Superior temporal gyrus (tissue), 1 donor: ENCODE data around the gene POTEG.
"Not testable (repeated sequence)": the region's sequence is repeated elsewhere in the genome, so short reads cannot be mapped to it uniquely, and the experiment has no call there.

ENCODE experiments used
- DNase-seq: peaks from one replicate; pipeline ENCODE4 v3.0.0-alpha.2; 2016; ENCODE audit errors: extremely low spot score

The POTEG gene

DNA sequence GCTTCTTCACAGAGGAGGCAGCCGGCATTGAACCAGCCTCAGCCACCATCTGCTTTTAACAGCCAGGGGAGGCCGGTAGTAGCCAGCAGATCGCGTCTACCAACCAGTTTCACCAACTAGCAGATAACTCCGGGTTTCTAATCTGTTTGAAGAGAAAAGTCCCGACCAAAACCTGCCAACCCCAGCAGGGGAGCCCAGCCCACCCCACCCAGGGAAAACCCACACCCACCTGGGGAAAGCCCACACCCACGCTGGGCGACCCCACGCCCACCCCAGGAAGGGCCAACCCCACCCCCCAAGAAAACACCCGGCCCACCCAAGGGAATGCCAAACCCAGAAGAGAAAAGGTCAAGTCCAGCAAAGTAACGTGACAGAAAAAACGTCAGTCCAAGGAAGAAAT is at the start of gene POTEG:
Gene POTEG (minus strand): TSS at position 101 of the 400 bp plus-strand sequence. CDS start 52 bp downstream, at position 49.
- not testable (repeated sequence) for DNase-seq

DNA sequence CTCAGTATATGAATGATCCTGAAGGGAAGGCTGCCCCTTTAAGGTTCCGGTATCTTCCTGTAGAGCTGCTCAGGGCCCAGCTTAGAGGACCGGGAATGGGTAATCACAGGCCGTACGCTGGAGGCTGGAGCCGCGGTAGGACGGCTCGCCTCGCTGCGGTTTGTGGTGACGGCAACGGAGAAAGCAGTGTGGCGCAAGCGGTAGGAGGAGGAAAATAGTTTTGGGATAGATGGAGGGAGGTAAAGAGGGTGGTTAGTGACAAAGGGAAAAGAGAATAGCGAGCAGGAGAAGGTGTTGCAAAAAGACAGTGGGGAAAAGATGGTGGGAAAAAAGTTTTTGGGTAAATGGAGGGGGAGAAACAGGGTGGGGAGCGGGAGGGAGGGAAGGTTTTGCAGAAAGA is 48.0 kb upstream of the POTEG start:
- not testable (repeated sequence) for DNase-seq

DNA sequence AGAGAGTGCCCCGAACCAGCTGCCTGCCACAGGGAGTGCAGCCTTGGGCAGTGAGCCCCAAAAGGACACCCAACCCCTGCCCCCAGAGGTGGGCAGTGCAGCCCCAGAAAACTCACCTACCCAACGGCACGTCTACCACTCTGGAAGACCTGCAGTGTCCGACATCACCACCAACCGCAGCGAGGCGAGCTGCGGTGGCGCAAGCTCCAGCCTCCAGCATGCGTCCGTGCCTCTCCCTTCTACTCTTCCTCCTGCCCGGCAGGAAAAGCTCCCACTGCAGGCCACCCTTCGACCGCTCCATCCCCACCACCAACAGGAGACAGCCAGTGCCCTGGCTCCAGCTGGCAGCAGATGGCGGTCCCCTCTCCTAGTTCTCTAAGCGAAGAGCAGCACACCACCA is 47.3 kb upstream of the POTEG start:
- DNase-seq, result not testable (repeated sequence)

DNA sequence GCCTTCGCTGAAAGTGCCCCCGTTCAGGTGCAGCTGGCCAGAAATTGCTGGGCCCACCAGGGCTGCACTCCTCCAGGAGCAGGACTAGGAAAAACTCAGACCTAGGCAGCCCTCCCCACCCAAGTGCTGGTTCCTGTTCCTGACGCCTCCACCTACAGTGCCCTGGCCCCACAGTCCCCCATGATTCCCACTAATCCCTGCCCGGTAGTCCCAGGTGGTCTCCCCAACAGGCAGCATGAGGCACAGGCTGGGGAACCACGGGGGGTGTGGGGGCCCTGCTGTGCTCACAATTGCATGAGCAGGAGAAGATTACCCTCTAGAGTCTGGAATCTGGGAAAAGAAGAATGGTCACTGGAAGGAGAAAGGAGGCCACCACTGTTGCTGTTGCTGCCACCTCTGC is 46.4 kb upstream of the POTEG start:
- DNase-seq, result not testable (repeated sequence)

DNA sequence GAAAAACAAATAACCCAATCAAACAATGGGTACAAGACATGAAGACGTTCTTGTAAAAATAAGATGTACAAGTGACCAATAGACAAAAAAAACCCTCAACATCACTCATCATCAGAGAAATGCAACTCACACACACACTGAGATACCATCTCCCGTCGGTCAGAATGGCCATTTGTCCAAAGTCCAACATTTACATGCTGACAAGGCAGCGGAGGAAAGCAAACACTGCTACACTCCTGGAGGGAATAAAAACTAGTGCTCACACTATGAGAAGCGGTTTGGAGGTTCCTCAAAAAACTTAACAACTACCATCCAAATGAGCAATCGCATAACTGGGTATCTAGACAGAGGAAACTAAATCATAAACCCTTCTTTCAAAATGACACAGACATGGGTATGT is 11.6 kb upstream of the POTEG start:
- not testable (repeated sequence) for DNase-seq

DNA sequence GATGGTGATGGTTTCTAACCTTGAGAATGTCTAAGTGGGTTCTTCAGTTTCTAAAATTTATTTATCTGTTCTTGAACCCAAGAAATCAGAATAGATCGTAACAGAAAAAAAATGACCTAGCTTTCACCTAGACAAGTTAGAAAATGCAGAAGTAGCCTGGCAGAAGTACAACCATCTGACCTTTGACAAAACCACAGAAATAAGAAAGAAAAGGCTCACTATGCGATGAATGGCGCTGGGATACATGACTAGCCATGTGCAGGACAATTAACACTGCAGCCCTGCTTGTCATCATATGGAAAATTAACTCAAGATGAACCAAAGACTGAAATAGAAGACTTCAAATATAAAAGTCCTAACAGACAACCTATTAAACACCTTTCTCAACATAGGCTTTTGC is 5.7 kb upstream of the POTEG start:
- not testable (repeated sequence) for DNase-seq

DNA sequence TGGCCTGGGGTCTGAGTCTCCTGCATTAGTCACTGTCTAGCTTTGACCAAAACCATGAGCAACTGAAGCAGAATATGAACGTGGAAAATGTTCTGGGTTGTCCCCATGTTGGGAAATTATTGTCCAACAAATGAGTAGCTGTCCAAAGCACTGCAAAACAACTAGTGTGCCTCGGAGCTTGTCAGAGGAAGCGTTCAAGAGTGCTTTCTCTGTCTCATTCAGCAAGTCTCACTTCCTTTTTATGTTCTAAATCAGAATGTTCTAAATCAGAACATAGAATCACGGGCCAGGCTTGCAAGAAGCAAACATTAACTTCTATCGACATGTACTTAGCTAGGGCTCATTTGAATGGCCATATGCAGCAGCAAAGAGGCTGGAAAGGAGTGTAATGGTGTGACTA is 5.1 kb upstream of the POTEG start:
- not testable (repeated sequence) for DNase-seq

DNA sequence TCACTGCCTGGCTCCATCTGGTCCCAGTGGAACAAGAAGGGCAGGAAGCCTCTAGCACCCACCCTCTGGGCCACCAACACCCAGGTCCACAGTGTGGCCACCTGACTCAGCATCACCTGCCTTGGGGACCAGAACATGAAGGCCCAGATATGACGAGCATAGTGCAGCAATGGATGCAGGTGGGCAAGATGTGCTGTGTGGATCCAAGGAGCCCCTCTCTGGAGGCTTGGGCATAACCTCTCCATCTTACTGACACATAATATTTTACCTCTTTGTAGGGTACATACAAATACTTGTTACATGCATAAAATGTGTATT is 2.9 kb upstream of the POTEG start:
- not testable (repeated sequence) for DNase-seq

DNA sequence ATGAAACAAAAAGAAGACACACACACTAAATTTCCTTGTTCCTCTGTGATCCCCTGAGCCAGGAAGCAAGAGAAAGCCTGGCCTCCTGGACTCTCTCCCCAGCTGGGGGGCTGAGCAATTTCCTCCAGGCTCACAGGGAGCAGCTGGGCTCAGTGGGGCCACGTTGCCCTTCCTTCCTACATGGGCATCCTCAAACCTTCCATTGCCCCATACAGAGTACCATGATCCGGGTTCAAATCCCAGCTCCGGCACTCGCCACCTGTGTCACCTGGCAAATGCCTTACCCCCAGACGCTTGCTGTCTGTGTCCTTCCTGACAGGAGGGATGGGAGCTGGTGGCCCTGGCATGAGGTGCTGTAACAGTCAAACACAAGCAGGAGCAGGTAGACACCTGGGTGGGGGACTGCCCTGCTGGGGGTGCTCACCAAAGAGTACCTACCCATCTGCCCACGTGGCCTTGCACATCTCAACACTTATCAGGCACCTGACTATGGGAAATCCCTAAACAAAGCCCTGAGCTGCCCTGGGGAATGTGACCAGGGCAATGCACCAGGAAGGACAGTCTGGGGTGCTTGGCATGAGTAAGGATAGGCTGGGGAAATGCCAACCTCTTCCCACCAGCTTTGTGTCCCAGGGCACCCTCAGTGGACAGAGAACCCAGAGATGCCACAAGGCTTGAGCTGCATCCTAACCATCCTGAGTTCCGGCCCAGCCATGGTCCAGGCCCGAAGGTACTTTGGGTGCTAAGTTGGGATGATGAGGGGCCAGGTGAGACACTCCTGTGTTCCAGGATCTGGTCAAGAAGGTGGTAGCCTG is 2.4 kb upstream of the POTEG start:
- DNase-seq, result not testable (repeated sequence)

DNA sequence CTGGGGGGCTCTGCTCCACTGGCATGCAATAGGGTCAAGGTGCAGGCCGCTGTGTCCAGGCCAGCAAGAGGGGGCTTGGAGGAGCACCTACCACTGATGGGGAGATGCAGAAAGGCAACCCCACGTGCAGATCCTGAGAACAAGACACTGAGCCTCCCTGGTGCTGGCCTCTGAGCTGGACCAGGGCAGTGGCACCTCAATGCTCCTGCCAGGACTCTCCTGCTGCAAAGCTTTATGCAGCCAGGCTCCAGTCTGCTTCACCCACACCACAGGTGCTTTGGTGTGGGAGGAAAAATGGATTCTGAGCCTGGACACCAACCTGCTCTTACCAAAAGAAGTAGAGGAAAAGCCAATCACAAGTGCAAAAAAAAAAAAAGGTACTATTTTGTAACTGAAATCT is 1.7 kb upstream of the POTEG start:
- DNase-seq, result not testable (repeated sequence)

DNA sequence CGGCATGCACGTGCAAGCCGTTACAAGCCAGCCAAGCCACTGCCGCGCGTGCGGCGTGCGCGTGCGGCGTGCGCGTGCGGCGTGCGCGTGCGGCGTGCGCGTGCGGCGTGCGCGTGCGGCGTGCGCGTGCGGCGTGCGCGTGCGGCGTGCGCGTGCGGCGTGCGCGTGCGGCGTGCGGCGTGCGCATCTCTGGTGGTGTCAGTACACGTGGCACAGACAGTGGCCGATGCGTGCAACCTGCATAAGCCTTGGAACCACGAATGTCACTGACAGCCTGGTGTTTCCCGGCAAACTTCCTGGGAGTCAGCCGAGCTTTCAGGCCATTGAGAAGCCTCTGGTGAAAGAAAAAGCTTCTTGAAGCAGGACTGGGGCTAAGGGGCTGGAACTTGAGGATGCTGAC is 750 bp upstream of the POTEG start:
- DNase-seq, result not testable (repeated sequence)

DNA sequence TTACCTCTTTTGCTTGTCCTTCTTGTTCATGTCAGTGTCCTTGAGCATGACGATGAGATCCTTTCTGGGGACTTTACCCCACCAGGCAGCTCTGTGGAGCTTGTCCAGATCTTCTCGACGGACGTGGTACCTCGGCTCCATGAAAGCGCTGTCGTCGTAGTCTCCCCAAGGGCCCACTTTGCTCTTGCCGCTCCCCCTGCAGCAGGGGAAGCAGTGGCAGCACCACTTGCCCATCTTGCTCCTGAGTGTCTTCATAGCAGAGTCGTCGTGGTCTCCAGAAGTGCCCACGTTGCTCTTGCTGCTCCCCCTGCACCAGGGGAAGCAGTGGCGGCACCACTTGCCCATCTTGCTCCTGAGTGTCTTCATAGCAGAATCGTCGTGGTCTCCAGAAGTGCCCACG is 376 bp downstream of the POTEG start:
- not testable (repeated sequence) for DNase-seq

DNA sequence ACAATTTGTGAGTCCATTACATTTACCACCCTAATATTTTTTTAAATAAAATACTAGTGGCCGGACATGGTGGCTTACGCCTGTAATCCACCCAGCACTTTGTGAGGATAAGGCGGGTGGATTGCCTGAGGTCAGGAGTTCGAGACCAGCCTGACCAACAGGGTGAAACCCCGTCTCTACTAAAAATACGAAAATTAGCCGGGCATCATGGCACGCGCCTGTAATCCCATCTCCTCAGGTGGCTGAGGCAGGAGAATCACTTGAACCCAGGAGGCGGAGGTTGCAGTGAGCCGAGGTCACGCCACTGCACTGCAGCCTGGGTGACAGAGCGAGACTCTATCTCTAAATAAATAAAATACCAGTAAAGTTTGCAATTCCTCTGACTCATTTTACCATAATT is 25.6 kb downstream of the POTEG start:
- not testable (repeated sequence) for DNase-seq

DNA sequence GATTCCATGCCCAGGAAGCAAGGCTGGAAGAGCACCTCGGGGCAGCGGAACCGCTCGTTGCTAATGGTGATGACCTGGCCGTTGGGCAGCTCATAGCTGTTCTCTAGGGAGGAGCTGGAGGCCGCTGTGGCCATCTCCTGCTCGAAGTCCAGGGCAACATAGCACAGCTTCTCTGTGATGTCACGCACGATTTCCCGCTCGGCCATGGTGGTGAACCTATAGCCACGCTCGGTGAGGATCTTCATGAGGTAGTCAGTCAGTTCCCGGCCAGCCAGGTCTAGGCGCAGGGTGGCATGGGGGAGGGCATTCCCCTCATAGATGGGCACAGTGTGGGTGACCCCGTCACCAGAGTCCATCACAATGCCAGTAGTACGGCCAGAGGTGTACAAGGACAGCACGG is 32.0 kb downstream of the POTEG start:
- not testable (repeated sequence) for DNase-seq

DNA sequence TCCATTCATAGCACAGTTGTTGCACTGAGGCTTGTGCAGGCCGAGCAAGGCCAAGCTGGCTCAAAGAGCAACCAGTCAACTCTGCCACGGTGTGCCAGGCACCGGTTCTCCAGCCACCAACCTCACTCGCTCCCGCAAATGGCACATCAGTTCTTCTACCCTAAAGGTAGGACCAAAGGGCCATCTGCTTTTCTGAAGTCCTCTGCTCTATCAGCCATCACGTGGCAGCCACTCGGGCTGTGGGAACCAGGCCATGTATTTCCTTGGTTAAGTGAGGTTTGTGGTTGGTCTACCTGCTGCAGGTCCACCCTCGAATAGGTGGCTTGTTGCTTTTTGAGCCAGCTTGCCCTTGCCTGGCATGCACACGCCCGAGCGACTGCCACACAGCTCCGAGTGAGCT is 39.4 kb downstream of the POTEG start:
- DNase-seq, result not testable (repeated sequence)

DNA sequence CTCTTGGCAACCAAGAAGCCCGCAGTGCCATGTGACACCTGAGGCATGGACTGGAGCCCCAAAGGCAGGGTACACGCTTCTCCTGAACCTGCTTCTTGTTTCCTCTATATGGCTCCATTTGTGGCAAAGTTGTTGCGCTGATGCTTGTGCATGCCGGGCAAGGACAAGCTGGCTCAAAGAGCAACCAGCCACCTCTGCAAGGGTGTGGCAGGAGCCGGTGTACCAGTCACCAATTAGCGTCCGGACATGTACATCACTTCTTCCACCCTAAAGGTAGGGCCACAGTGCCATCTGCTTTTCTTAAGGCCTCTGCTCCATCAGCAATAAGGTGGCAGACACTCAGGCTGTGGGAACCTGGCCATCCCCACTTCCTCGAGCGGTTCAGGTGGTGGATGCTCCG is 43.9 kb downstream of the POTEG start:
- DNase-seq, result not testable (repeated sequence)

DNA sequence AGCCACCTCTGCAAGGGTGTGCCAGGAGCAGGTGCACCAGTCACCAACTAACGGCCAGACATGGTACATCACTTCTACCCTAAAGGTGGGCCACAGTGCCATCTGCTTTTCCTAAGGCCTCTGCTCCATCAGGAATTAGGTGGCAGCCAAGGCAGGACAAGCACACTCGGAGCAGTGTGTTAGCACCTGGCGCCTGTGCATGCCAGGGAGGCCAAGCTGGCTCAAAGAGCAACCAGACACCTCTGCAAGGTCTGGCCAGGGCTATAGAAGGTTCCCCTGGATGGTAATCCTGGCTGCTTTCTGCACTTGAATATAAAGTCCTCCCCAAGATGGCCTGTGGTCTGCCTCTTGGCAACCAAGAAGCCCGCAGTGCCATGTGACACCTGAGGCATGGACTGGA is 45.4 kb downstream of the POTEG start:
- DNase-seq, result not testable (repeated sequence)

DNA sequence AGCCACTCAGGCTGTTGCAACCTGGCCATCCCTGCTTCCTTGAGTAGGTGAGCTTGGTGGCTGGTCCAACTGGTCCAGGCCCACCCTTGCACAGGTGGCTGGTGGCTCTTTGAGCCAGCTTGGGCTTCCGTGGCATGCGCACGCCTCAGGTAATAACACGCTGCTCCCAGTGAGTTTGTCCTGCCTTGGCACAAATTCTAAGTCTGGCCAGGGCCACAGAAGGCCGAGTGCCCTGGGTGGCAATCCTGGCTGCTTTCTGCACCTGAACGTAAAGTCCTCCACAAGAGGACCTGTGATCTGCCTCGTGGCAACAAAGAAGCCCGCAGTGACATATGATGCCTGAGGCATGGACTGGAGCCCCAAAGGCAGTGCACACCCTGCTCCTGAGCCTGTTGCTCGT is 47.1 kb downstream of the POTEG start:
- DNase-seq, result not testable (repeated sequence)

DNA sequence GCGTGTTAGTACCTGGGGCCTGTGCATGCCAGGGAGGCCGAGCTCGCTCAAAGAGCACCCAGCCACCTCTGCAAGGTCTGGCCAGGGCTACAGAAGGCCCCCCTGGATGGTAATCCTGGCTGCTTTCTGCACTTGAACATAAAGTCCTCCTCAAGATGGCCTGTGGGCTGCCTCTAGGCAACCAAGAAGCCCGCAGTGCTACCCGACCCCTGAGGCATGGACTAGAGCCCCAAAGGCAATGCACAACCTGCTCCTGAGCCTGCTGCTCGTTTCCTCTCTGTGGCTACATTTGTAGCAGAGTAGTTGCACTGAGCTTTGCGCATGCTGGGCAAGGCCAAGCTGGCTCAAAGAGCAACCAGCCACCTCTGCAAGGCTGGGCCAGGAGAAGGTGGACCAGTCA is 47.8 kb downstream of the POTEG start:
- DNase-seq, result not testable (repeated sequence)

DNA sequence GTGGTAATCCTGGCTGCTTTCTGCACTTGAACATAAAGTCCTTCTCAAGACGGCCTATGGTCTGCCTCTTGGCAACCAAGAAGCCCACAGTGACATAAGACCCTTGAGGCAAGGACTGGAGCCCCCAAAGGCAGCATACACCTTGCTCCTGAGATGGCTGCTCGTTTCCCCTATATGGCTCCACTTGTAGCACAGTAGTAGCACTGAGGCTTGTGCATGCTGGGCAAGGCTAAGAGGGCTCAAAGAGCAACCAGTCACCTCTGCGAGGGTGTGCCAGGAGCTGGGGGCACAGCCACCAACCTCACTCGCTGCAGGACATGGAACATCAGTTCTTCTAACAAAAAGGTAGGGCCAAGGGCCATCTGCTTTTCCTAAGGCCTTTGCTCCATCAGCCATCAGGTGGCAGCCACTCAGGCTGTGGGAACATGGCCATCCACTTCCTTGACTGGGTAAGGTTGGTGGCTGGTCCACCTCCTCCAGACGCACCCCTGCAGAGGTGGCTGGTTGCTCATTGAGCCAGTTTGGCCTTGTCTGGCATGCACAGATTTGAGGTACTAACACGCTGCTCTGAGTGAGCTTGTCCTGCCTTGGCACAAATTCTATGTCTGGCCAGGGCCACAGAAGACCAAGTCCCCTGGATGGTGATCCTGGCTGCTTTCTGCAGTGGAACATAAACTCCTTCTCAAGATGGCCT is 49.9 kb downstream of the POTEG start:
- not testable (repeated sequence) for DNase-seq

DNA sequence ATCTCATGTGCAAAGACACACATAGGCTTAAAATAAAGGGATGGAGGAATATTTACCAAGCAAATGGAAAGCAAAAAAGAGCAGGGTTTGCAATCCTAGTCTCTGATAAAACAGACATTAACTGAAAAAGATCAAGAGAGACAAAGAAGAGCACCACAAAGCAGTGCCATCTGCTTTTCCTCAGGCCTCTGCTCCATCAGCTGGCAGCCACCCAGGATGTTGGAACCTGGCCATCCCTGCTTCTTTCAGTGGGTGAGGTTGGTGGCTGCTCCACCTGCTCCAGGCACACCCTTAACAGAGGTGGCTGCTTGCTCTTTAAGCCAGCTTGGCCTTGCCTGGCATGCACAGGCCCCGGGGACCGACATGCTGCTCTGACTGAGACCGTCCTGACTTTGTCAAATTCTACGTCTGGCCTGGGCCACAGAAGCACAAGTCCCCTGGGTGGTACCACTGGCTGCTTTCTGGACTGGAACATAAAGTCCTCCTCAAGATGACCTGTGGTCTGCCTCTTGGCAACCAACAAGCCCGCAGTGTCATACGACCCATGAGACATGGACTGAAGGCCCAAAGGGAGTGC is 51.0 kb downstream of the POTEG start:
- DNase-seq, result not testable (repeated sequence)

DNA sequence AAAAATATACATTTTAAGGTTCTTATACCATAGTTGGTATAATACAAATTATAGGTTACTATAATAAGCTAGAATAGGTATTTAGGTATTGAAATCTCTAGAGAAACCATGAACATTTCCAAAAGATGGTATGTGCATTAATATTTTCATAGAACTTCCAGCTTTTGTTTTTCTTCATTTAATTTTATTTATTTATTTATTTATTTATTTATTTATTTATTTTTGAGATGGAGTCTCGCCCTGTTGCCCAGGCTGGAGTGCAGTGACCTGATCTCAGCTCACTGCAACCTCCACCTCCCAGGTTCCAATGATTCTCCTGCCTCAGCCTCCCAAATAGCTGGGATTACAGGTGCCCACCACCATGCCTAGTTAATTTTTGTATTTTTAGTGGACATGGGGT is 54.0 kb downstream of the POTEG start:
- not testable (repeated sequence) for DNase-seq

DNA sequence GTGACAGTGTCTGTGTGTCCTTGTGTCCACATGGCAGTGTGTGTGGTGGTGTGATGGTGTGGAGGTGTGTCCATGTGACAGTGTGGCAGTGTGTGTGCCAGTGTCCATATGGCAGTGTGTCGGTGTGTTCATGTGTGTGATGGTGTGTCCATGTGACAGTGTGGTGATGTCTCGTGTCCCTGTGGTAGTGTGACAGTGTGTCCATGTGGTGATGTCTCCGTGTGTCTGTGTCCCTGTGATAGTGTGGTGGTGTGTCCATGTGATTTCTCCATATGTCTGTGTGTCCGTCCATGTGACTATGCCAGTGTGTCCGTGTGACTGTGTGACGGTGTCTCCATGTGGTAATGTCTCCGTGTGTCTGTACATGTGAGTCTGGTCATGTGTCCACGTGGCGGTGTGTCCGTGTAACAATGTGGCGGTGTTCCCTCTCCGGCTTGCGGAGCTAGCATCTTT is 59.7 kb downstream of the POTEG start:
- not testable (repeated sequence) for DNase-seq
